ENCODE measurements around the gene TRIM17. TPM values are rescaled to one million over a fixed set of nuclear protein-coding genes. Genes with fewer than 3 reads are reported as not detected.
"Not testable (repeated sequence)": the region's sequence is repeated elsewhere in the genome, so short reads cannot be mapped to it uniquely, and the experiment has no call there.

TRIM17 gene
- total RNA-seq, 1 experiment from 2014 or later = 55.5 TPM

- Histone ChIP-seq H3F3A (ENCODE audit: insufficient read depth, low read depth) (no peaks in the 10 kb centered on the region), H3K9me2 (ENCODE audit: insufficient read depth) (no peaks in the 10 kb centered on the region), H3K4me3 (no peak overlapping the region), H2AFZ (no peak overlapping the region), H3K27ac (no peak overlapping the region), H3K4me1 (replicated peaks; ENCODE audit: insufficient read depth) (peaks cover 12% of the 10 kb centered on the region), H3K4me2 (no peak overlapping the region), H3K79me2 (ENCODE audit: low read depth) (no peaks in the 10 kb centered on the region), H4K20me1 (ENCODE audit: insufficient read depth) (no peaks in the 10 kb centered on the region), H3K27me3 (ENCODE audit: insufficient read depth, low read depth) (no peaks in the 10 kb centered on the region), H3K36me3 (ENCODE audit: low read depth) (no peaks in the 10 kb centered on the region), H3K9me3 (ENCODE audit: insufficient read depth, low read depth) (no peaks in the 10 kb centered on the region)
- TF ChIP-seq EZH2 (IDR thresholded peaks at IDR 0.05; ENCODE audit: low read depth) (no peak), CTCF (conservative IDR thresholded peaks at IDR 0.05) (no peak)
- POLR2A ChIA-PET (ENCODE audit: unreplicated experiment) = no interaction called here
- CTCF ChIA-PET = no interaction called here
- no TSS peak for BruUV-seq (replicated peaks)
- no peak for DNase-seq
- intact Hi-C loops (cut with micrococcal nuclease; ENCODE audit: unreplicated experiment) = no loop called here
These were observed 20.8 kb upstream of the TRIM17 start for GRCh38 chr1:228437424-228437962.

GRCh38 chr1:228434689-228435088 is 18.0 kb upstream of the TRIM17 start:
- Histone ChIP-seq H3K27ac (no peak overlapping the region), H4K20me1 (ENCODE audit: insufficient read depth) (no peaks in the 10 kb centered on the region), H3K4me2 (no peak overlapping the region), H3K4me1 (replicated peaks; ENCODE audit: insufficient read depth) (peaks cover 12% of the 10 kb centered on the region), H3K79me2 (ENCODE audit: low read depth) (no peaks in the 10 kb centered on the region), H3K4me3 (no peak overlapping the region), H2AFZ (no peak overlapping the region), H3K27me3 (ENCODE audit: insufficient read depth, low read depth) (no peaks in the 10 kb centered on the region), H3K9me2 (ENCODE audit: insufficient read depth) (no peaks in the 10 kb centered on the region), H3F3A (ENCODE audit: insufficient read depth, low read depth) (no peaks in the 10 kb centered on the region), H3K9me3 (ENCODE audit: insufficient read depth, low read depth) (no peaks in the 10 kb centered on the region), H3K36me3 (ENCODE audit: low read depth) (no peaks in the 10 kb centered on the region)
- no peak for TF ChIP-seq EZH2 (IDR thresholded peaks at IDR 0.05; ENCODE audit: low read depth)
- no peak for TF ChIP-seq CTCF (conservative IDR thresholded peaks at IDR 0.05)
- DNase-seq = no peak
- intact Hi-C loops (cut with micrococcal nuclease; ENCODE audit: unreplicated experiment) = no loop called here
- BruUV-seq (replicated peaks) = no TSS peak
- CTCF ChIA-PET = interaction anchor here (0.5 kb wide), 1 partner anchor 24 kb away, joined by 4 read pairs; no protein-coding TSS in a partner anchor
- POLR2A ChIA-PET (ENCODE audit: unreplicated experiment) = no interaction called here

- H3K27me3 ChIP-seq (ENCODE audit: insufficient read depth, low read depth); H3K9me2 ChIP-seq (ENCODE audit: insufficient read depth); BruUV-seq (replicated peaks); intact Hi-C loops (cut with micrococcal nuclease; ENCODE audit: unreplicated experiment); H3K79me2 ChIP-seq (ENCODE audit: low read depth); H3K36me3 ChIP-seq (ENCODE audit: low read depth); H3K9me3 ChIP-seq (ENCODE audit: insufficient read depth, low read depth); H3K4me3 ChIP-seq; H3F3A ChIP-seq (ENCODE audit: insufficient read depth, low read depth); H4K20me1 ChIP-seq (ENCODE audit: insufficient read depth); CTCF ChIA-PET: not testable (repeated sequence)
- H3K4me2 ChIP-seq = peak overlapping the region; percentile 37
- peak overlapping the region; percentile 29; the same call in 1 of the 2 replicates for H2AFZ ChIP-seq
- DNase-seq = peak in 1 of 2 experiments; percentile 53
- POLR2A ChIA-PET (ENCODE audit: unreplicated experiment) = interaction anchor here (0.8 kb wide), 1 partner anchor 24 kb away, joined by 22 read pairs; no protein-coding TSS in a partner anchor
- H3K4me1 ChIP-seq (replicated peaks; ENCODE audit: insufficient read depth) = peaks cover 12% of the 10 kb centered on the region
- peak overlapping the region; percentile 26; the same call in 1 of the 2 replicates for H3K27ac ChIP-seq
These were observed 16.8 kb upstream of the TRIM17 start for GRCh38 chr1:228433337-228434053.
